ENCODE results near the gene PMP22.

Gene PMP22

DNA sequence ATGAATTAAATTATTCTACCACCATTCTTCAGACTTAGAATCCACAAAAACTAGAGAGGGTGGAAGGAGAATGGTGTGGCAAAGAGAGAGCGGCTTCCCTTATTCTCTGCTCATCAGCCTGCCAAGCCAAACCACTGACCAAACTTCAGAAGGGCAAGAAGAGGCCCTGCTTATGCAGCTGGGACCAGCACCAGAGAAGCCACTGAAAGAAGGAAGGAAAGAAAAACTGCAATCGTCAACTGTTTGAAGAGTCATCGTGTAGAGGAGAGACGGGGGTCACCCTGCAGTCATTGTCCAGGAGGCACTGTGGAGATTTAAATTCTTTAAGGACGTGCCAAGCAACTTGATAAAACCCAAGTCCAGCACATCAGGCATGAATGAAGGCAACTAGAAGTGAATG is 15.6 kb downstream of the PMP22 start:
- H3K18ac ChIP-seq (ENCODE audit: low read length) = no peak overlapping the region
- H3K4me1 ChIP-seq (ENCODE audit: control insufficient read depth in 2 of 2, insufficient read depth in 1 of 2, low read depth in 1 of 2, low read length in 2 of 2) = no peaks in the 10 kb centered on the region
- H4K91ac ChIP-seq (ENCODE audit: low read depth, low read length, poor library complexity) = no peak overlapping the region
- H3K23ac ChIP-seq (ENCODE audit: low read depth, low read length, poor library complexity) = no peak overlapping the region
- no peak overlapping the region for H3K14ac ChIP-seq (ENCODE audit: low read length)
- DNase-seq (ENCODE audit: low spot score) = no peak
- no peak overlapping the region for H2AK5ac ChIP-seq (ENCODE audit: low read depth, low read length)
- no peak overlapping the region for H4K8ac ChIP-seq (ENCODE audit: low read depth, low read length)
- no peaks in the 10 kb centered on the region for H3K27me3 ChIP-seq (ENCODE audit: control insufficient read depth in 3 of 3, insufficient read depth in 3 of 3, low read depth in 1 of 3, low read length in 3 of 3)
- no peak overlapping the region for H2BK15ac ChIP-seq (ENCODE audit: low read length)
- H3K9me3 ChIP-seq (replicated peaks in 1 of 2; ENCODE audit: control insufficient read depth in 2 of 2, insufficient read depth in 1 of 2, low read depth in 1 of 2, low read length in 2 of 2) = no peaks in the 10 kb centered on the region
- no peak overlapping the region for H2BK5ac ChIP-seq (ENCODE audit: low read length)
- H3K4me2 ChIP-seq (ENCODE audit: insufficient read depth, low read length, poor library complexity, severe bottlenecking) = no peak overlapping the region
- H3K9ac ChIP-seq (ENCODE audit: low read depth, low read length, poor library complexity) = no peak overlapping the region
- H3K4me3 ChIP-seq (ENCODE audit: low read length in 2 of 2) = no peak overlapping the region
- H2BK120ac ChIP-seq (ENCODE audit: low read depth, low read length) = no peak overlapping the region
- no peak overlapping the region for H3K27ac ChIP-seq (replicated peaks; ENCODE audit: low read length)
- no peaks in the 10 kb centered on the region for H3K36me3 ChIP-seq (replicated peaks in 1 of 2; ENCODE audit: control insufficient read depth in 2 of 2, insufficient read depth in 2 of 2, low read length in 2 of 2)
- no peak overlapping the region for H2BK12ac ChIP-seq (ENCODE audit: low read length)
- WGBS, 2 donors (ENCODE audit: extremely low coverage in 2 of 2, insufficient read length in 2 of 2, insufficient replicate concordance in 1 of 2) = no CpG with 5 or more reads among the region's 5 CpGs
- H3K79me1 ChIP-seq (ENCODE audit: low read depth, low read length) = no peaks in the 10 kb centered on the region
- H2AFZ ChIP-seq (ENCODE audit: low read length) = no peak overlapping the region
- H3K4ac ChIP-seq (ENCODE audit: low read length) = no peak overlapping the region

DNA sequence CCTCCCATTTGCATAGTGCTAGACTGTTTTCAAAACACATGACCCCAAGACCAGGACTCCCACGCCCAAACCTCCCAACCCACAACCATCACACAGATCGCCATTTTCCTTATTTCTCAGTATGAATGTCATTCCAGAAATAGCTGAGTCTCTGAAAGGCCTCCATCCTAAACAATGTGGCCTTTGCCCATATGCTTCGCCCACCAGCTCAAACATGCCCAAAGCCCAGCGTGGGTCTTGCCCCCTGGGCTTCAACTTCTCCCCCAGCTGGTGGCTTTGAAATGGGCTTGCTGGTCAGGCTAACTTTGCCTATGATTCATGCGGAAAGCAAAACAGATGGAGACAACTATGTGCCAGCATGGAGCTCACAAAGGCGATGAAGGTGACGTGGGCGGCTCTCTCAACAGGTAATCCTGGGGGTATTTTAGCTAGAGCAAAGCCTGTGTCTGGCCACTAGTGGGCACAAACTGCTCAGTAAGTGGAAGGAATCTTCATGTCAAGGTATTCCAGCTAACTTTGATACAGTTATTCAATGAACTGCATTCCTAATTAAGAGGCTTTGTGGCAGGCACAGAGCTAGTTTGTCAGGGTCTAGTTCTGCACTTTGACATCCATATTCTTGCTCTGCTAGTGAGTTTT is 17.1 kb downstream of the PMP22 start:
- H3K36me3 ChIP-seq (replicated peaks in 1 of 2; ENCODE audit: control insufficient read depth in 2 of 2, insufficient read depth in 2 of 2, low read length in 2 of 2) = no peaks in the 10 kb centered on the region
- no peak overlapping the region for H3K27ac ChIP-seq (replicated peaks; ENCODE audit: low read length)
- no peak overlapping the region for H3K9ac ChIP-seq (ENCODE audit: low read depth, low read length, poor library complexity)
- no CpG with 5 or more reads among the region's 8 CpGs for WGBS, 2 donors (ENCODE audit: extremely low coverage in 2 of 2, insufficient read length in 2 of 2, insufficient replicate concordance in 1 of 2)
- no peak overlapping the region for H4K91ac ChIP-seq (ENCODE audit: low read depth, low read length, poor library complexity)
- no peak for DNase-seq (ENCODE audit: low spot score)
- H3K4me2 ChIP-seq (ENCODE audit: insufficient read depth, low read length, poor library complexity, severe bottlenecking) = no peak overlapping the region
- H2BK12ac ChIP-seq (ENCODE audit: low read length) = no peak overlapping the region
- no peak overlapping the region for H4K8ac ChIP-seq (ENCODE audit: low read depth, low read length)
- H3K4me3 ChIP-seq (ENCODE audit: low read length in 2 of 2) = no peak overlapping the region
- H3K14ac ChIP-seq (ENCODE audit: low read length) = no peak overlapping the region
- no peak overlapping the region for H2BK15ac ChIP-seq (ENCODE audit: low read length)
- H3K4me1 ChIP-seq (ENCODE audit: control insufficient read depth in 2 of 2, insufficient read depth in 1 of 2, low read depth in 1 of 2, low read length in 2 of 2) = no peaks in the 10 kb centered on the region
- no peaks in the 10 kb centered on the region for H3K9me3 ChIP-seq (replicated peaks in 1 of 2; ENCODE audit: control insufficient read depth in 2 of 2, insufficient read depth in 1 of 2, low read depth in 1 of 2, low read length in 2 of 2)
- no peak overlapping the region for H3K23ac ChIP-seq (ENCODE audit: low read depth, low read length, poor library complexity)
- no peaks in the 10 kb centered on the region for H3K79me1 ChIP-seq (ENCODE audit: low read depth, low read length)
- no peaks in the 10 kb centered on the region for H3K27me3 ChIP-seq (ENCODE audit: control insufficient read depth in 3 of 3, insufficient read depth in 3 of 3, low read depth in 1 of 3, low read length in 3 of 3)
- H3K4ac ChIP-seq (ENCODE audit: low read length) = no peak overlapping the region
- no peak overlapping the region for H3K18ac ChIP-seq (ENCODE audit: low read length)
- H2AFZ ChIP-seq (ENCODE audit: low read length) = no peak overlapping the region
- no peak overlapping the region for H2AK5ac ChIP-seq (ENCODE audit: low read depth, low read length)
- no peak overlapping the region for H2BK5ac ChIP-seq (ENCODE audit: low read length)
- H2BK120ac ChIP-seq (ENCODE audit: low read depth, low read length) = no peak overlapping the region

DNA sequence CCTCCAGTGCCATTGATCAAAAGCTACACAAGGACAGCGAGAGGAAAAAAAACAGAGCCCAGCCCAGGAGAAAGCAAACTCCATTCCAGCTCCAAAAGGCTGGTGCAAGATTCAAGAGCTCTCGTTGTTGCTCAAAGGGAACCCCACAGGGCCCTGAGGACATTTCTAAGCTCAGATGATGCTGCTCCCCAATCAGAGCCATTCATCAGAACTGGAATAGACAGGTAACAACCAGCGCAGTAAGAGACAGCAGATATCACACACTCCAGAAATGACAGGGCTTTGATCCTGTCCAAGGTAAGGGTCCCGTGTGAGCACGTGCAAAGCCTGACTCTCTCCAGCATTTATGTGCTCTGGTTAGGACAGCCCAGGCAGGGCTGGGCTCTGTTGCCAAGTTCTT is 20.1 kb downstream of the PMP22 start:
- no peak overlapping the region for H2BK12ac ChIP-seq (ENCODE audit: low read length)

DNA sequence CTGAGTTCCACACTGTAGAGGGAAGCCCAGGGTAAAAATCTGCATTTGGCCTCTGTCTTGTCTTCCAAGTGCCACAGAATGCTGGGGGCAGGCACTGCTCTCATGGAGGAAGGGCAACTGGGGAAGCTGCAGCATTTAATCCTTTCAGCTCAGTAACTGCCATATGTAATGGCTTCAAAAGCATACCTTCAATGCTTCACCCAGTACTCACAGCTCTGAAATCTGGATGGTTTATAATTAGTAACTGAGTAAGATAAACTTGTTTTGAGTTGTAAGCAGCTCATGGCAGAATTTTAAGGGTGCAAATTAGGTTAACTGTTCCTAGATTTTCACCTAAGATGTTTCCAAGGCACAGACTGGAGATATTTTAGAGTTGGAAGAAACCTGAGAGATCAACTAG is 24.5 kb downstream of the PMP22 start:
- H3K4me3 ChIP-seq (ENCODE audit: low read length in 2 of 2) = no peak overlapping the region
- no peaks in the 10 kb centered on the region for H3K9me3 ChIP-seq (replicated peaks in 1 of 2; ENCODE audit: control insufficient read depth in 2 of 2, insufficient read depth in 1 of 2, low read depth in 1 of 2, low read length in 2 of 2)
- no peaks in the 10 kb centered on the region for H3K27me3 ChIP-seq (ENCODE audit: control insufficient read depth in 3 of 3, insufficient read depth in 3 of 3, low read depth in 1 of 3, low read length in 3 of 3)
- H2BK5ac ChIP-seq (ENCODE audit: low read length) = no peak overlapping the region
- no peak overlapping the region for H2AFZ ChIP-seq (ENCODE audit: low read length)
- H4K91ac ChIP-seq (ENCODE audit: low read depth, low read length, poor library complexity) = no peak overlapping the region
- H4K8ac ChIP-seq (ENCODE audit: low read depth, low read length) = no peak overlapping the region
- no peak overlapping the region for H3K14ac ChIP-seq (ENCODE audit: low read length)
- no peak overlapping the region for H3K18ac ChIP-seq (ENCODE audit: low read length)
- H3K23ac ChIP-seq (ENCODE audit: low read depth, low read length, poor library complexity) = no peak overlapping the region
- H3K4ac ChIP-seq (ENCODE audit: low read length) = no peak overlapping the region
- H2AK5ac ChIP-seq (ENCODE audit: low read depth, low read length) = no peak overlapping the region
- H3K4me2 ChIP-seq (ENCODE audit: insufficient read depth, low read length, poor library complexity, severe bottlenecking) = no peak overlapping the region
- H3K9ac ChIP-seq (ENCODE audit: low read depth, low read length, poor library complexity) = no peak overlapping the region
- H3K27ac ChIP-seq (replicated peaks; ENCODE audit: low read length) = no peak overlapping the region
- H2BK12ac ChIP-seq (ENCODE audit: low read length) = no peak overlapping the region
- H3K4me1 ChIP-seq (ENCODE audit: control insufficient read depth in 2 of 2, insufficient read depth in 1 of 2, low read depth in 1 of 2, low read length in 2 of 2) = no peaks in the 10 kb centered on the region
- H2BK120ac ChIP-seq (ENCODE audit: low read depth, low read length) = no peak overlapping the region
- H3K79me1 ChIP-seq (ENCODE audit: low read depth, low read length) = no peaks in the 10 kb centered on the region
- H2BK15ac ChIP-seq (ENCODE audit: low read length) = no peak overlapping the region
- no peaks in the 10 kb centered on the region for H3K36me3 ChIP-seq (replicated peaks in 1 of 2; ENCODE audit: control insufficient read depth in 2 of 2, insufficient read depth in 2 of 2, low read length in 2 of 2)
- no peak for DNase-seq (ENCODE audit: low spot score)

More for the DNA sequence above, 20.1 kb downstream of the PMP22 start:
- Histone ChIP-seq H2BK120ac (ENCODE audit: low read depth, low read length) (no peak overlapping the region), H3K4me3 (ENCODE audit: low read length in 2 of 2) (no peak overlapping the region), H3K4me2 (ENCODE audit: insufficient read depth, low read length, poor library complexity, severe bottlenecking) (no peak overlapping the region), H4K91ac (ENCODE audit: low read depth, low read length, poor library complexity) (no peak overlapping the region), H3K14ac (ENCODE audit: low read length) (no peak overlapping the region), H4K8ac (ENCODE audit: low read depth, low read length) (no peak overlapping the region), H2BK5ac (ENCODE audit: low read length) (no peak overlapping the region), H3K36me3 (replicated peaks in 1 of 2; ENCODE audit: control insufficient read depth in 2 of 2, insufficient read depth in 2 of 2, low read length in 2 of 2) (no peaks in the 10 kb centered on the region), H2AK5ac (ENCODE audit: low read depth, low read length) (no peak overlapping the region), H3K9me3 (replicated peaks in 1 of 2; ENCODE audit: control insufficient read depth in 2 of 2, insufficient read depth in 1 of 2, low read depth in 1 of 2, low read length in 2 of 2) (no peaks in the 10 kb centered on the region), H3K23ac (ENCODE audit: low read depth, low read length, poor library complexity) (no peak overlapping the region), H2BK15ac (ENCODE audit: low read length) (no peak overlapping the region), H3K9ac (ENCODE audit: low read depth, low read length, poor library complexity) (no peak overlapping the region), H3K4me1 (ENCODE audit: control insufficient read depth in 2 of 2, insufficient read depth in 1 of 2, low read depth in 1 of 2, low read length in 2 of 2) (no peaks in the 10 kb centered on the region), H3K4ac (ENCODE audit: low read length) (no peak overlapping the region), H2AFZ (ENCODE audit: low read length) (no peak overlapping the region), H3K27ac (replicated peaks; ENCODE audit: low read length) (no peak overlapping the region), H3K79me1 (ENCODE audit: low read depth, low read length) (no peaks in the 10 kb centered on the region), H3K18ac (ENCODE audit: low read length) (no peak overlapping the region), H3K27me3 (ENCODE audit: control insufficient read depth in 3 of 3, insufficient read depth in 3 of 3, low read depth in 1 of 3, low read length in 3 of 3) (no peaks in the 10 kb centered on the region)
- DNase-seq (ENCODE audit: low spot score) = no peak
- WGBS, 2 donors (ENCODE audit: extremely low coverage in 2 of 2, insufficient read length in 2 of 2, insufficient replicate concordance in 1 of 2) = no CpG with 5 or more reads among the region's 5 CpGs

Data from neuronal stem cell (in vitro differentiated cells).